ENCODE measurements around the gene CRYBB2. TPM values are rescaled to one million over a fixed set of nuclear protein-coding genes. Genes with fewer than 3 reads are reported as not detected.

Gene CRYBB2
- total RNA-seq, 1 experiment from 2014 or later = not detected

GRCh38 chr22:25199731-25200520 lies 19.5 kb upstream of the CRYBB2 start, which contains the start of gene CRYBB3:
Gene CRYBB3, plus strand, starts transcription at chr22:25199858. Its CDS starts 1,539 bp downstream, at chr22:25201397.
- intact Hi-C loops (cut with micrococcal nuclease; ENCODE audit: unreplicated experiment) = no loop called here
- TF ChIP-seq, protein P1, sequence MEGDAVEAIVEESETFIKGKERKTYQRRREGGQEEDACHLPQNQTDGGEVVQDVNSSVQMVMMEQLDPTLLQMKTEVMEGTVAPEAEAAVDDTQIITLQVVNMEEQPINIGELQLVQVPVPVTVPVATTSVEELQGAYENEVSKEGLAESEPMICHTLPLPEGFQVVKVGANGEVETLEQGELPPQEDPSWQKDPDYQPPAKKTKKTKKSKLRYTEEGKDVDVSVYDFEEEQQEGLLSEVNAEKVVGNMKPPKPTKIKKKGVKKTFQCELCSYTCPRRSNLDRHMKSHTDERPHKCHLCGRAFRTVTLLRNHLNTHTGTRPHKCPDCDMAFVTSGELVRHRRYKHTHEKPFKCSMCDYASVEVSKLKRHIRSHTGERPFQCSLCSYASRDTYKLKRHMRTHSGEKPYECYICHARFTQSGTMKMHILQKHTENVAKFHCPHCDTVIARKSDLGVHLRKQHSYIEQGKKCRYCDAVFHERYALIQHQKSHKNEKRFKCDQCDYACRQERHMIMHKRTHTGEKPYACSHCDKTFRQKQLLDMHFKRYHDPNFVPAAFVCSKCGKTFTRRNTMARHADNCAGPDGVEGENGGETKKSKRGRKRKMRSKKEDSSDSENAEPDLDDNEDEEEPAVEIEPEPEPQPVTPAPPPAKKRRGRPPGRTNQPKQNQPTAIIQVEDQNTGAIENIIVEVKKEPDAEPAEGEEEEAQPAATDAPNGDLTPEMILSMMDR (conservative IDR thresholded peaks at IDR 0.05; ENCODE audit: low read depth, low read length) = no peak
- no peak for TF ChIP-seq EZH2 (IDR thresholded peaks at IDR 0.05; ENCODE audit: borderline replicate concordance, low read depth, low read length, poor library complexity, severe bottlenecking)
- H3K4me1 ChIP-seq (ENCODE audit: insufficient read depth, low read length, poor library complexity, severe bottlenecking) = no peaks in the 10 kb centered on the region
- no TSS peak for BruUV-seq (replicated peaks)
- no peak within 1 kb of the TSS for H3K27ac ChIP-seq (ENCODE audit: low read depth, low read length, poor library complexity, severe bottlenecking)
- no peaks in the 10 kb centered on the region for H3K27me3 ChIP-seq (replicated peaks; ENCODE audit: insufficient read depth, low read depth, low read length, poor library complexity)
- ChIA-PET CTCF (no interaction called here), POLR2A (ENCODE audit: low non-redundant PET) (no interaction called here)
- H3K36me3 ChIP-seq (ENCODE audit: insufficient read depth, low read length, poor library complexity, severe bottlenecking) = no peaks in the 10 kb centered on the region
- no peak within 1 kb of the TSS for H3K4me3 ChIP-seq (ENCODE audit: low read depth, low read length, poor library complexity, severe bottlenecking)
- H3K9me3 ChIP-seq (ENCODE audit: low read depth, low read length, poor library complexity, severe bottlenecking) = no peaks in the 10 kb centered on the region
- DNase-seq (ENCODE audit: low spot score) = no peak

GRCh38 chr22:25200967-25201366 lies 18.5 kb upstream of the CRYBB2 start:
- H3K4me1 ChIP-seq (ENCODE audit: insufficient read depth, low read length, poor library complexity, severe bottlenecking) = no peaks in the 10 kb centered on the region
- H3K9me3 ChIP-seq (ENCODE audit: low read depth, low read length, poor library complexity, severe bottlenecking) = no peaks in the 10 kb centered on the region
- no TSS peak for BruUV-seq (replicated peaks)
- H3K27ac ChIP-seq (ENCODE audit: low read depth, low read length, poor library complexity, severe bottlenecking) = no peak overlapping the region
- H3K36me3 ChIP-seq (ENCODE audit: insufficient read depth, low read length, poor library complexity, severe bottlenecking) = no peaks in the 10 kb centered on the region
- DNase-seq (ENCODE audit: low spot score) = no peak
- ChIA-PET POLR2A (ENCODE audit: low non-redundant PET) (no interaction called here), CTCF (no interaction called here)
- no peak overlapping the region for H3K4me3 ChIP-seq (ENCODE audit: low read depth, low read length, poor library complexity, severe bottlenecking)
- no peaks in the 10 kb centered on the region for H3K27me3 ChIP-seq (replicated peaks; ENCODE audit: insufficient read depth, low read depth, low read length, poor library complexity)
- no peak for TF ChIP-seq EZH2 (IDR thresholded peaks at IDR 0.05; ENCODE audit: borderline replicate concordance, low read depth, low read length, poor library complexity, severe bottlenecking)
- TF ChIP-seq, protein P1 (conservative IDR thresholded peaks at IDR 0.05; ENCODE audit: low read depth, low read length) = no peak
- intact Hi-C loops (cut with micrococcal nuclease; ENCODE audit: unreplicated experiment) = no loop called here

DNA sequence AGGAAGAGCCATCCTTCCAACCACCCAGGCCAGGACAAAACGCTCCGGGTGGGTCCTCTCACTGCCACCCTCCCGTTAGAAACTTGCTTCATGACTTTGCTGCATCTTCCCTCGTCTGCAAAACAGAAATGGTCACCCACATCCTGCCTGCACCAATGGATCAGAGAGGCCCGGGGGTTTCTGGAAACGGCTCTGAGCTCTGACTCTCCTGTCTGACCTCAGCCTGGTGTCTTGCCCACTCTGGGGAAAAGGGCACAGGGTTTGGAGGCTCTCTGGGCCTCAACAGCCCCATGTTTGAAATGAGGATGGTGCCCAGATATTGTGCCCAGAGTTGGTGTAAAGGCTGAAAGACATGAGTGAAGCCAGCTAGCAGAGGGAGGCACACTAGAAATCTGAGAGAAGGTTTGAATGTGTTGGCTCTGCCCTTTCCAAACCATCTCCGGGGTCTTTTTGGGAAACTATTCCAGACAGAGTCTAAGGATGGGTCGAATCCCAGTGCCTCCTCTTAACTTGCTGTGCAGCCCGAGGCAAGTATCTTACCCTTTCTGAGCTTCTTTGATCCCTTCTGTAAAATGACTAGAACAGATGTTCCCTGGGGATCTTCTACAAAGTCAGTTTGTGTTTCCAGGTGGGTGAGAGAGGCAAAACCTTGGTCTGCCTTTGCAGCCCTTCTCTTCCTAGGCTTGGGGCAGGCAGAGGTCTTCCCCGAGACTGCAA lies 17.7 kb upstream of the CRYBB2 start:
- no peak overlapping the region for H3K27ac ChIP-seq (ENCODE audit: low read depth, low read length, poor library complexity, severe bottlenecking)
- no peaks in the 10 kb centered on the region for H3K27me3 ChIP-seq (replicated peaks; ENCODE audit: insufficient read depth, low read depth, low read length, poor library complexity)
- no peak for TF ChIP-seq EZH2 (IDR thresholded peaks at IDR 0.05; ENCODE audit: borderline replicate concordance, low read depth, low read length, poor library complexity, severe bottlenecking)
- TF ChIP-seq, protein P1 (conservative IDR thresholded peaks at IDR 0.05; ENCODE audit: low read depth, low read length) = no peak
- no TSS peak for BruUV-seq (replicated peaks)
- no peaks in the 10 kb centered on the region for H3K36me3 ChIP-seq (ENCODE audit: insufficient read depth, low read length, poor library complexity, severe bottlenecking)
- POLR2A ChIA-PET (ENCODE audit: low non-redundant PET) = no interaction called here
- no peak for DNase-seq (ENCODE audit: low spot score)
- intact Hi-C loops (cut with micrococcal nuclease; ENCODE audit: unreplicated experiment) = loop anchor here (2.0 kb wide), 2 partner anchors 133 to 571 kb away; no protein-coding TSS in a partner anchor
- H3K9me3 ChIP-seq (ENCODE audit: low read depth, low read length, poor library complexity, severe bottlenecking) = no peaks in the 10 kb centered on the region
- H3K4me3 ChIP-seq (ENCODE audit: low read depth, low read length, poor library complexity, severe bottlenecking) = no peak overlapping the region
- no peaks in the 10 kb centered on the region for H3K4me1 ChIP-seq (ENCODE audit: insufficient read depth, low read length, poor library complexity, severe bottlenecking)
- CTCF ChIA-PET = interaction anchor here (0.5 to 1.2 kb wide), 2 partner anchors 200 to 517 kb away, joined by 3 read pairs; no protein-coding TSS in a partner anchor

All from A673 (cell line).